IMR-90 (cell line): ENCODE measurements around the gene SATB2. TPM values are rescaled to one million over a fixed set of nuclear protein-coding genes. Genes with fewer than 3 reads are reported as not detected.
A peak's percentile ranks its signal among the peaks of the same experiment; 100 is the strongest.

ENCODE experiments used
- ATAC-seq: fragments of 200-7000 bp; cut with Tn5 transposase; 2 replicates; pipeline ENCODE4 v1.9.1; 2020; ENCODE audit warnings: low read depth, mild to moderate bottlenecking, moderate library complexity
- BruUV-seq: library from RNA; stranded (reverse); fragments of 400-500 nt; replicated peaks from 2 replicates; lab custom pipeline; 2021; lab: Mats Ljungman, UMichigan
- CTCF ChIA-PET: fragments of 300-600 bp; formaldehyde crosslinking; extraction: SDS; loops from one replicate; lab custom pipeline; 2021; ENCODE audit warnings: antibody characterized with exemption; lab: Yijun Ruan, JAX
- POLR2A ChIA-PET: fragments of 300-600 bp; sonication (Branson Sonifier 250); formaldehyde crosslinking; loops from one replicate; lab custom pipeline; 2022; ENCODE audit warnings: antibody characterized with exemption; ENCODE audit not compliant: unreplicated experiment; lab: Charles Lee
- DNase-seq: peaks from one replicate; pipeline ENCODE4 v3.0.0; 2013
- H2AFZ ChIP-seq: replicated peaks from 2 replicates; pipeline ENCODE3; 2013; ENCODE audit warnings: low read length, mild to moderate bottlenecking; ENCODE audit not compliant: poor library complexity
- H2AK5ac ChIP-seq: 2 replicates; pipeline ENCODE4 v1.6.1; 2013; ENCODE audit warnings: low read depth, low read length, inconsistent platforms
- H2AK9ac ChIP-seq: replicated peaks from 2 replicates; pipeline ENCODE3; 2013; ENCODE audit warnings: mild to moderate bottlenecking, low read depth, low read length, moderate library complexity; ENCODE audit not compliant: poor library complexity
- H2BK120ac ChIP-seq: 2 replicates; pipeline ENCODE4 v1.6.1; 2013; ENCODE audit warnings: low read depth, low read length, inconsistent platforms
- H2BK15ac ChIP-seq: 3 replicates; pipeline ENCODE4 v1.6.1; 2013; ENCODE audit warnings: low read depth, low read length, inconsistent platforms
- H2BK20ac ChIP-seq: 2 replicates; pipeline ENCODE4 v1.6.1; 2013; ENCODE audit warnings: low read depth, mild to moderate bottlenecking, inconsistent platforms, low read length, moderate library complexity
- H2BK5ac ChIP-seq: 2 replicates; pipeline ENCODE4 v1.6.1; 2013; ENCODE audit warnings: mild to moderate bottlenecking, low read depth, low read length, inconsistent platforms; ENCODE audit not compliant: poor library complexity, severe bottlenecking
- H3K14ac ChIP-seq: replicated peaks from 2 replicates; pipeline ENCODE4 v1.6.1; 2013; ENCODE audit warnings: low read depth, low read length, inconsistent platforms
- H3K18ac ChIP-seq: 2 replicates; pipeline ENCODE4 v1.6.1; 2013; ENCODE audit warnings: low read depth, low read length, control low read depth
- H3K23ac ChIP-seq: 2 replicates; pipeline ENCODE4 v1.6.1; 2013; ENCODE audit warnings: low read depth, low read length, inconsistent platforms
- H3K27ac ChIP-seq: 2 replicates; pipeline ENCODE4 v1.5.1; 2013; ENCODE audit warnings: mild to moderate bottlenecking, control low read depth, low read length; ENCODE audit not compliant: insufficient read depth
- H3K27me3 ChIP-seq: 2 replicates; pipeline ENCODE4 v1.6.1; 2013; ENCODE audit warnings: low read length; ENCODE audit not compliant: control insufficient read depth, insufficient read depth
- H3K36me3 ChIP-seq: 2 replicates; pipeline ENCODE4 v1.6.1; 2013; ENCODE audit warnings: low read length, mixed read lengths; ENCODE audit not compliant: control insufficient read depth, insufficient read depth
- H3K4ac ChIP-seq: 2 replicates; pipeline ENCODE4 v1.6.1; 2013; ENCODE audit warnings: low read depth, low read length, inconsistent platforms
- H3K4me1 ChIP-seq: 2 replicates; pipeline ENCODE4 v1.6.1; 2013; ENCODE audit warnings: low read length, mixed read lengths; ENCODE audit not compliant: control insufficient read depth, insufficient read depth
- H3K4me2 ChIP-seq: 2 replicates; pipeline ENCODE4 v1.6.1; 2013; ENCODE audit warnings: low read depth, mild to moderate bottlenecking, control low read depth, low read length, moderate library complexity
- H3K4me3 ChIP-seq: 2 replicates; pipeline ENCODE4 v1.5.1; 2013; ENCODE audit warnings: low read depth, mild to moderate bottlenecking, control low read depth, low read length, moderate library complexity; ENCODE audit not compliant: insufficient read depth
- H3K56ac ChIP-seq: 2 replicates; pipeline ENCODE4 v1.6.1; 2013; ENCODE audit warnings: low read length, inconsistent platforms; ENCODE audit not compliant: insufficient read depth; ENCODE audit errors: extremely low read depth
- H3K79me1 ChIP-seq, 2 experiments: 2 replicates each; pipeline ENCODE4 v1.6.1; 2013; ENCODE audit warnings: low read length in 2 of 2, inconsistent platforms in 1 of 2, low read depth in 1 of 2
- H3K9ac ChIP-seq: 2 replicates; pipeline ENCODE4 v1.6.1; 2013; ENCODE audit warnings: low read depth, low read length, control low read depth
- H3K9me1 ChIP-seq: 2 replicates; pipeline ENCODE4 v1.6.1; 2013; ENCODE audit warnings: low read length, inconsistent platforms; ENCODE audit not compliant: insufficient read depth
- H3K9me3 ChIP-seq: 2 replicates; pipeline ENCODE4 v1.6.1; 2013; ENCODE audit warnings: low read length; ENCODE audit not compliant: control insufficient read depth, insufficient read depth
- H4K20me1 ChIP-seq: 2 replicates; pipeline ENCODE4 v1.6.1; 2013; ENCODE audit warnings: low read length, inconsistent platforms; ENCODE audit not compliant: insufficient read depth
- H4K5ac ChIP-seq: 2 replicates; pipeline ENCODE4 v1.6.1; 2013; ENCODE audit warnings: mild to moderate bottlenecking, low read depth, low read length, control low read depth
- H4K8ac ChIP-seq, 2 experiments: 2 replicates each; pipeline ENCODE4 v1.6.1; 2013; ENCODE audit warnings: low read depth in 2 of 2, low read length in 2 of 2, control low read depth in 1 of 2, inconsistent platforms in 1 of 2
- H4K91ac ChIP-seq: 2 replicates; pipeline ENCODE4 v1.6.1; 2013; ENCODE audit warnings: low read depth, low read length, inconsistent platforms; ENCODE audit not compliant: insufficient read depth
- NFE2L2 ChIP-seq: fragments of 150-350 bp; IDR thresholded peaks from 2 replicates; pipeline ENCODE4 v1.6.1; 2016; ENCODE audit warnings: low read depth, mild to moderate bottlenecking, low read length
- WGBS, 2 experiments: methylation state at CpG; one replicate each; pipeline versions ENCODE4 v1.1.5 to v1.1.7; 2013; ENCODE audit warnings: missing lambda C conversion rate in 2 of 2; ENCODE audit not compliant: insufficient read length in 1 of 2; ENCODE audit errors: extremely low coverage in 2 of 2; 5-methylcytosine and 5-hydroxymethylcytosine counted together
- dilution Hi-C: fragments of 300-500 bp; cut with HindIII; formaldehyde crosslinking; loops from one replicate; pipeline ENCODE4 v1.14.3; 2018; ENCODE audit warnings: low sequenced_read_pairs; ENCODE audit not compliant: unreplicated experiment
- in situ Hi-C: fragments of 300-500 bp; cut with MboI; formaldehyde crosslinking; loops from 3 replicates; pipeline ENCODE4 v1.14.3; 2019; ENCODE audit warnings: low sequenced_read_pairs, inconsistent platforms, mixed read lengths
- intact Hi-C: fragments of 100-400 bp; cut with micrococcal nuclease; formaldehyde crosslinking; loops from 2 replicates; pipeline ENCODE4 v1.10.0; 2022
- polyA plus RNA-seq, 3 experiments: library from polyadenylated mRNA; depleted of rRNA; stranded (reverse); fragments of >200 nt; gene quantifications; 2 replicates each; pipeline ENCODE4 v1.2.3, GENCODE V29; 2012; ENCODE audit warnings: low replicate concordance in 1 of 3
- total RNA-seq: library from RNA; depleted of rRNA; stranded (reverse); fragments of >200 nt; gene quantifications from 2 replicates; pipeline ENCODE4 v1.2.3, GENCODE V29; 2012

SATB2 gene
- total and polyA plus RNA-seq, 2 of the 4 experiments (the other 2 are of a cell fraction): 6.2 to 8.4 TPM

- no peaks in the 10 kb centered on the region for H3K27me3 ChIP-seq
- H3K9ac ChIP-seq: no peak overlapping the region
- ATAC-seq (peak; percentile 65), DNase-seq (peak; percentile 47)
- H3K9me1 ChIP-seq: peaks cover 4% of the 10 kb centered on the region
- intact Hi-C loops (loop anchor here (5.0 kb wide), 1 partner anchor 96 kb away; no protein-coding TSS in a partner anchor), dilution Hi-C loops (no loop called here), in situ Hi-C loops (no loop called here)
- H4K20me1 ChIP-seq: no peaks in the 10 kb centered on the region; the same call in 1 of the 2 replicates
- H3K56ac ChIP-seq: no peak overlapping the region
- peak overlapping the region; percentile 63 for H2BK120ac ChIP-seq
- H3K4ac ChIP-seq: no peak overlapping the region
- ChIA-PET CTCF (no interaction called here), POLR2A (no interaction called here)
- H3K4me1 ChIP-seq: peaks cover 3% of the 10 kb centered on the region; the same call in 1 of the 2 replicates
- H2AK5ac ChIP-seq: no peak overlapping the region
- no peak overlapping the region for H2AK9ac ChIP-seq
- BruUV-seq: no TSS peak
- H2AFZ ChIP-seq: no peak overlapping the region
- H2BK20ac ChIP-seq: peak overlapping the region; percentile 87; the same call in 1 of the 2 replicates
- no peak overlapping the region for H3K27ac ChIP-seq
- TF ChIP-seq NFE2L2: no peak
- H4K91ac ChIP-seq: no peak overlapping the region; the same call in 1 of the 2 replicates
- H3K4me2 ChIP-seq: peak overlapping the region; percentile 45; the same call in 1 of the 2 replicates
- H3K18ac ChIP-seq: peak overlapping the region; percentile 78; the same call in 1 of the 2 replicates
- H2BK5ac ChIP-seq: no peak overlapping the region
- H4K5ac ChIP-seq: no peak overlapping the region
- H2BK15ac ChIP-seq: no peak overlapping the region
- H3K4me3 ChIP-seq: no peak overlapping the region
- H3K9me3 ChIP-seq: no peaks in the 10 kb centered on the region
- H4K8ac ChIP-seq: no peak overlapping the region
- H3K79me1 ChIP-seq: peaks cover 0 to 4% of the 10 kb centered on the region in 2 experiments; a peak in 3 of 4 replicates
- H3K23ac ChIP-seq: no peak overlapping the region
- WGBS, 2 experiments: no CpG with 5 or more reads among the region's 5 CpGs
- no peaks in the 10 kb centered on the region for H3K36me3 ChIP-seq
- H3K14ac ChIP-seq: no peak overlapping the region
These were observed 101.3 kb downstream of the SATB2 start for GRCh38 chr2:199356412-199356811.
